ENCODE data around the gene ARHGAP15.
"Not testable (repeated sequence)": the region's sequence is repeated elsewhere in the genome, so short reads cannot be mapped to it uniquely, and the experiment has no call there.

ARHGAP15 gene

GRCh38 chr2:143128681-143129580, at the start of gene ARHGAP15:
TSS of gene ARHGAP15 (plus strand) at chr2:143129419.
- DNase-seq = peak; percentile 80 to 82

GRCh38 chr2:143081616-143082015, 47.6 kb upstream of the ARHGAP15 start:
- no peak for DNase-seq

- DNase-seq = no peak
Measured at GRCh38 chr2:143083636-143084035, 45.6 kb upstream of the ARHGAP15 start.

- no peak for DNase-seq
Measured at GRCh38 chr2:143084462-143084861, 44.8 kb upstream of the ARHGAP15 start.

- DNase-seq = no peak
Measured at GRCh38 chr2:143085125-143085784, 44.0 kb upstream of the ARHGAP15 start.

GRCh38 chr2:143087033-143087432, 42.2 kb upstream of the ARHGAP15 start:
- DNase-seq = no peak

GRCh38 chr2:143088388-143088787, 40.8 kb upstream of the ARHGAP15 start:
- no peak for DNase-seq

- not testable (repeated sequence) for DNase-seq
Measured at GRCh38 chr2:143089520-143089919, 39.7 kb upstream of the ARHGAP15 start.

- peak; percentile 71 to 72 for DNase-seq
Measured at GRCh38 chr2:143110758-143111428, 18.3 kb upstream of the ARHGAP15 start.

GRCh38 chr2:143117225-143117624, 12.0 kb upstream of the ARHGAP15 start:
- DNase-seq = no peak

GRCh38 chr2:143121079-143121478, 8.1 kb upstream of the ARHGAP15 start:
- DNase-seq = no peak

- no peak for DNase-seq
Measured at GRCh38 chr2:143121957-143122356, 7.3 kb upstream of the ARHGAP15 start.

- no peak for DNase-seq
Measured at GRCh38 chr2:143123911-143124310, 5.3 kb upstream of the ARHGAP15 start.

- DNase-seq = no peak
Measured at GRCh38 chr2:143124445-143124844, 4.8 kb upstream of the ARHGAP15 start.

- DNase-seq = no peak
Measured at GRCh38 chr2:143125717-143126116, 3.5 kb upstream of the ARHGAP15 start.

- DNase-seq = peak in 1 of 2 experiments; percentile 56
Measured at GRCh38 chr2:143132355-143132754, 3.1 kb downstream of the ARHGAP15 start.

GRCh38 chr2:143133783-143134182, 4.6 kb downstream of the ARHGAP15 start:
- DNase-seq = no peak

- DNase-seq = no peak
Measured at GRCh38 chr2:143138292-143138691, 9.1 kb downstream of the ARHGAP15 start.

- DNase-seq = no peak
Measured at GRCh38 chr2:143139835-143140393, 10.7 kb downstream of the ARHGAP15 start.

- DNase-seq = no peak
Measured at GRCh38 chr2:143140864-143141661, 11.8 kb downstream of the ARHGAP15 start.

GRCh38 chr2:143142598-143142997, 13.4 kb downstream of the ARHGAP15 start:
- DNase-seq = no peak

- no peak for DNase-seq
Measured at GRCh38 chr2:143144813-143145455, 15.7 kb downstream of the ARHGAP15 start.
